ENCODE measurements around the gene POC5. TPM values are rescaled to one million over a fixed set of nuclear protein-coding genes. Genes with fewer than 3 reads are reported as not detected.

The POC5 gene
- total and polyA plus RNA-seq, 2 of the 13 experiments (the other 11 are each of a cell fraction or from before 2014, with no cell fraction given), result 6.9 to 9.3 TPM

GRCh38 chr5:75663579-75664284 is 53.5 kb downstream of the POC5 start:
- TF ChIP-seq ZBTB38 (CRISPR knock-in tag; IDR thresholded peaks at IDR 0.05) (no peak), NFAT5 (CRISPR knock-in tag; IDR thresholded peaks at IDR 0.05) (no peak), POGZ (CRISPR knock-in tag; IDR thresholded peaks at IDR 0.05) (no peak), ZNF296 (CRISPR knock-in tag; conservative IDR thresholded peaks at IDR 0.05) (no peak), GRHL1 (CRISPR knock-in tag; conservative IDR thresholded peaks at IDR 0.05) (no peak), BATF2 (CRISPR knock-in tag; IDR thresholded peaks at IDR 0.05) (no peak), HOXA9 (CRISPR knock-in tag; IDR thresholded peaks at IDR 0.05; ENCODE audit: borderline replicate concordance) (no peak), SOX13 (IDR thresholded peaks at IDR 0.05) (no peak), SOX13 (CRISPR knock-in tag; conservative IDR thresholded peaks at IDR 0.05 in 1 of 2, IDR thresholded peaks at IDR 0.05 in 1 of 2) (no peak)
- TF ChIP-seq, protein P1, sequence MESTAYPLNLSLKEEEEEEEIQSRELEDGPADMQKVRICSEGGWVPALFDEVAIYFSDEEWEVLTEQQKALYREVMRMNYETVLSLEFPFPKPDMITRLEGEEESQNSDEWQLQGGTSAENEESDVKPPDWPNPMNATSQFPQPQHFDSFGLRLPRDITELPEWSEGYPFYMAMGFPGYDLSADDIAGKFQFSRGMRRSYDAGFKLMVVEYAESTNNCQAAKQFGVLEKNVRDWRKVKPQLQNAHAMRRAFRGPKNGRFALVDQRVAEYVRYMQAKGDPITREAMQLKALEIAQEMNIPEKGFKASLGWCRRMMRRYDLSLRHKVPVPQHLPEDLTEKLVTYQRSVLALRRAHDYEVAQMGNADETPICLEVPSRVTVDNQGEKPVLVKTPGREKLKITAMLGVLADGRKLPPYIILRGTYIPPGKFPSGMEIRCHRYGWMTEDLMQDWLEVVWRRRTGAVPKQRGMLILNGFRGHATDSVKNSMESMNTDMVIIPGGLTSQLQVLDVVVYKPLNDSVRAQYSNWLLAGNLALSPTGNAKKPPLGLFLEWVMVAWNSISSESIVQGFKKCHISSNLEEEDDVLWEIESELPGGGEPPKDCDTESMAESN (CRISPR knock-in tag; conservative IDR thresholded peaks at IDR 0.05), result no peak
- TF ChIP-seq, protein P2, sequence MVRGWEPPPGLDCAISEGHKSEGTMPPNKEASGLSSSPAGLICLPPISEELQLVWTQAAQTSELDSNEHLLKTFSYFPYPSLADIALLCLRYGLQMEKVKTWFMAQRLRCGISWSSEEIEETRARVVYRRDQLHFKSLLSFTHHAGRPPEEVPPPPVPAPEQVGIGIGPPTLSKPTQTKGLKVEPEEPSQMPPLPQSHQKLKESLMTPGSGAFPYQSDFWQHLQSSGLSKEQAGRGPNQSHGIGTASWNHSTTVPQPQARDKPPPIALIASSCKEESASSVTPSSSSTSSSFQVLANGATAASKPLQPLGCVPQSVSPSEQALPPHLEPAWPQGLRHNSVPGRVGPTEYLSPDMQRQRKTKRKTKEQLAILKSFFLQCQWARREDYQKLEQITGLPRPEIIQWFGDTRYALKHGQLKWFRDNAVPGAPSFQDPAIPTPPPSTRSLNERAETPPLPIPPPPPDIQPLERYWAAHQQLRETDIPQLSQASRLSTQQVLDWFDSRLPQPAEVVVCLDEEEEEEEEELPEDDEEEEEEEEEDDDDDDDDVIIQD (CRISPR knock-in tag; IDR thresholded peaks at IDR 0.05; ENCODE audit: low read depth), result no peak
- H2AFZ ChIP-seq (ENCODE audit: low read length), result no peak overlapping the region
- ATAC-seq (no peak), DNase-seq (ENCODE audit: low spot score) (no peak), FAIRE-seq (no peak)
- no peaks in the 10 kb centered on the region for H3K9me3 ChIP-seq (ENCODE audit: low read length)
- H3K9ac ChIP-seq (ENCODE audit: insufficient read depth, low read depth, low read length), result no peak overlapping the region
- in situ Hi-C loops (cut with HindIII; ENCODE audit: extremely low pct_ligation_motif_present, low pct_unique_long_range_greater_than_20kb) (no loop called here), intact Hi-C loops (cut with micrococcal nuclease; ENCODE audit: unreplicated experiment) (no loop called here)
- no peaks in the 10 kb centered on the region for H3K36me3 ChIP-seq (replicated peaks in 1 of 2; ENCODE audit: control insufficient read depth in 1 of 2, insufficient read depth in 2 of 2, low read length in 2 of 2)
- H3K27me3 ChIP-seq (ENCODE audit: control insufficient read depth in 1 of 2, insufficient read depth in 2 of 2, low read length in 2 of 2), result no peaks in the 10 kb centered on the region; a peak in 1 of 5 replicates
- ChIA-PET CTCF (ENCODE audit: low intra/inter-chr PET ratio, low total read pairs) (no interaction called here), POLR2A (no interaction called here)
- H3K4me3 ChIP-seq (replicated peaks in 1 of 3; ENCODE audit: insufficient read depth in 1 of 3, low read depth in 2 of 3, low read length in 3 of 3), result no peak overlapping the region
- WGBS (ENCODE audit: low lambda C conversion rate), result 38% methylated on average over 7 of the region's 12 CpGs
- no peaks in the 10 kb centered on the region for H3K79me2 ChIP-seq (ENCODE audit: insufficient read depth, low read length)
- H3K4me2 ChIP-seq (ENCODE audit: low read depth, low read length), result no peak overlapping the region
- no peaks in the 10 kb centered on the region for H4K20me1 ChIP-seq (ENCODE audit: insufficient read depth, low read length)
- BruUV-seq (replicated peaks), result no TSS peak
- H3K4me1 ChIP-seq (ENCODE audit: insufficient read depth, low read length), result peaks cover 7% of the 10 kb centered on the region
- no peak overlapping the region for H3K27ac ChIP-seq (ENCODE audit: extremely low read length, insufficient read depth, low read length)
